ENCODE results near the gene DHX29.

DNA sequence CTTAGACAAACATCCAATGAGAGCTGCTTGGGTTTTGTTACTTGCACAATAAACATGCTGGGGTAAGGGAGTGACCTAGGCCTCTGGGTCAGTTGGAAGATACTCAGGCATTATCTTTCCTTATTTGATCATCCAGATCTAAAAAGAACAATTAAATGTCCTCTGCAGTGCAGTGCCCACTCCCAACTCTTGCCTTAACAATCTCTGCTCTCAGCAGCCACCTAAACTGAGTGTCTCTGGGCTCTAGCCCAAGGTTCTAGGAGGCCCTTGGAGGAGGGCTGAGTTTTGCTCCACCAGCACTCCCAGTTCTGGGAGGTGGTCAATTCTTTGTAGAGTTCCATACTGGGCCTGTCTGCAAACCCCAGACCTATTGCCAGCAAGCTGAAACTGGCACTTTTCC lies 82.1 kb downstream of the DHX29 start:
- TF ChIP-seq, protein P1, sequence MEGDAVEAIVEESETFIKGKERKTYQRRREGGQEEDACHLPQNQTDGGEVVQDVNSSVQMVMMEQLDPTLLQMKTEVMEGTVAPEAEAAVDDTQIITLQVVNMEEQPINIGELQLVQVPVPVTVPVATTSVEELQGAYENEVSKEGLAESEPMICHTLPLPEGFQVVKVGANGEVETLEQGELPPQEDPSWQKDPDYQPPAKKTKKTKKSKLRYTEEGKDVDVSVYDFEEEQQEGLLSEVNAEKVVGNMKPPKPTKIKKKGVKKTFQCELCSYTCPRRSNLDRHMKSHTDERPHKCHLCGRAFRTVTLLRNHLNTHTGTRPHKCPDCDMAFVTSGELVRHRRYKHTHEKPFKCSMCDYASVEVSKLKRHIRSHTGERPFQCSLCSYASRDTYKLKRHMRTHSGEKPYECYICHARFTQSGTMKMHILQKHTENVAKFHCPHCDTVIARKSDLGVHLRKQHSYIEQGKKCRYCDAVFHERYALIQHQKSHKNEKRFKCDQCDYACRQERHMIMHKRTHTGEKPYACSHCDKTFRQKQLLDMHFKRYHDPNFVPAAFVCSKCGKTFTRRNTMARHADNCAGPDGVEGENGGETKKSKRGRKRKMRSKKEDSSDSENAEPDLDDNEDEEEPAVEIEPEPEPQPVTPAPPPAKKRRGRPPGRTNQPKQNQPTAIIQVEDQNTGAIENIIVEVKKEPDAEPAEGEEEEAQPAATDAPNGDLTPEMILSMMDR (IDR thresholded peaks at IDR 0.05 in 4 of 5, conservative IDR thresholded peaks at IDR 0.05 in 1 of 5), result no peak
- TF ChIP-seq POLR2A (IDR thresholded peaks at IDR 0.05), result no peak
